SK-N-MC (cell line): ENCODE measurements around the gene YRDC.

Experiments
- EZH2 ChIP-seq: fragments of 200-600 bp; sonication (generic); IDR thresholded peaks from one replicate; pipeline ENCODE4 v1.6.1; 2017; ENCODE audit warnings: antibody characterized with exemption
- POLR2AphosphoS5 ChIP-seq: IDR thresholded peaks from 2 replicates; pipeline ENCODE4 v1.6.1; 2012; ENCODE audit warnings: mild to moderate bottlenecking, low read depth, low read length, borderline replicate concordance

DNA sequence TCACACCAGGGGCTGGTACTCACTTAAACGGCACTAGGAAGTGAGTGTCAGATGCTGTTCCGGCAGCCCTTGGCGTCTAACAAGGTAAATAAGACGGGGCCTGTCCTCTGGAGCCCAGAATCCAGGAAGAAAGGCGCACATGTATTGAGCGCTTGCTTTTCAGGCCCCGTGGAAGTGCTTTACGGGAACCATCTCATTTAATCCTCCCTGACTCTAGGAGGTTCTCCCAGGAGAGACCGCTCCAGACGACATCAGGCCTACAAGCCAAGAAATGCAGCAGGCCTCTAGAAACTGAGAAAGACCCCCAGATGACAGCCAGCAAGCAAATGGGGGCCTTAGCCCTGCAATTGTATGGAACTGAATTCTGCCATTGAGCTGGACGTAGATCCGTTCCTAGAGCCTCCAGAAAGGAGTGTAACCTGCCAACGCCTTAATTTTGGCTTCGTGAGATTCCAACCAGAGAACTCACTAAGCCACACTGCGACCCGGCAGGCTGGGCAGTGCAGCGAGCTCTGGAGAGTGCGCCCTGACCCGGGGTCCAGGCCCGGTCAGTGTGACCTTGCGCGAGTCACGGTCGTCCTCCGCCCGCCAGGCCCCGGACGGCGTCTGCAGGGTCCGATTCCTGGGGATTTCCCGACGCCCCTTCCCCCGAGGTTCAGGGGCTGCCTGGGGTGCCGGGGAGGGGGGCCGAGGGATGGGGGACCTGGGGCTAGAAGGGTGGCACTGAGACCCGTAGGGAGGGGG, 14.9 kb downstream of the YRDC start:
- TF ChIP-seq POLR2AphosphoS5 (no peak), EZH2 (no peak)
